ENCODE results near the gene HDAC4.

The HDAC4 gene

GRCh38 chr2:239079671-239080294 lies 321.0 kb downstream of the HDAC4 start:
- TF ChIP-seq USF1 (IDR thresholded peaks at IDR 0.05) (no peak), YY1 (IDR thresholded peaks at IDR 0.05; ENCODE audit: low read depth) (no peak), TCF12 (IDR thresholded peaks at IDR 0.05; ENCODE audit: low read depth) (no peak), FOXM1 (IDR thresholded peaks at IDR 0.05; ENCODE audit: borderline replicate concordance, low read depth) (no peak), CREB1 (IDR thresholded peaks at IDR 0.05; ENCODE audit: low read depth) (no peak), TEAD4 (IDR thresholded peaks at IDR 0.05) (no peak), EP300 (IDR thresholded peaks at IDR 0.05; ENCODE audit: borderline replicate concordance) (no peak), RAD21 (IDR thresholded peaks at IDR 0.05; ENCODE audit: low read depth) (no peak), EGR1 (IDR thresholded peaks at IDR 0.05) (no peak), ZBTB7A (IDR thresholded peaks at IDR 0.05; ENCODE audit: low read depth) (no peak), CEBPB (IDR thresholded peaks at IDR 0.05) (no peak), TAF1 (IDR thresholded peaks at IDR 0.05; ENCODE audit: low read depth) (no peak), NFIC (IDR thresholded peaks at IDR 0.05) (no peak)
- TF ChIP-seq, protein P1, sequence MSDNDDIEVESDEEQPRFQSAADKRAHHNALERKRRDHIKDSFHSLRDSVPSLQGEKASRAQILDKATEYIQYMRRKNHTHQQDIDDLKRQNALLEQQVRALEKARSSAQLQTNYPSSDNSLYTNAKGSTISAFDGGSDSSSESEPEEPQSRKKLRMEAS (IDR thresholded peaks at IDR 0.05), result no peak
- TF ChIP-seq, protein P2, sequence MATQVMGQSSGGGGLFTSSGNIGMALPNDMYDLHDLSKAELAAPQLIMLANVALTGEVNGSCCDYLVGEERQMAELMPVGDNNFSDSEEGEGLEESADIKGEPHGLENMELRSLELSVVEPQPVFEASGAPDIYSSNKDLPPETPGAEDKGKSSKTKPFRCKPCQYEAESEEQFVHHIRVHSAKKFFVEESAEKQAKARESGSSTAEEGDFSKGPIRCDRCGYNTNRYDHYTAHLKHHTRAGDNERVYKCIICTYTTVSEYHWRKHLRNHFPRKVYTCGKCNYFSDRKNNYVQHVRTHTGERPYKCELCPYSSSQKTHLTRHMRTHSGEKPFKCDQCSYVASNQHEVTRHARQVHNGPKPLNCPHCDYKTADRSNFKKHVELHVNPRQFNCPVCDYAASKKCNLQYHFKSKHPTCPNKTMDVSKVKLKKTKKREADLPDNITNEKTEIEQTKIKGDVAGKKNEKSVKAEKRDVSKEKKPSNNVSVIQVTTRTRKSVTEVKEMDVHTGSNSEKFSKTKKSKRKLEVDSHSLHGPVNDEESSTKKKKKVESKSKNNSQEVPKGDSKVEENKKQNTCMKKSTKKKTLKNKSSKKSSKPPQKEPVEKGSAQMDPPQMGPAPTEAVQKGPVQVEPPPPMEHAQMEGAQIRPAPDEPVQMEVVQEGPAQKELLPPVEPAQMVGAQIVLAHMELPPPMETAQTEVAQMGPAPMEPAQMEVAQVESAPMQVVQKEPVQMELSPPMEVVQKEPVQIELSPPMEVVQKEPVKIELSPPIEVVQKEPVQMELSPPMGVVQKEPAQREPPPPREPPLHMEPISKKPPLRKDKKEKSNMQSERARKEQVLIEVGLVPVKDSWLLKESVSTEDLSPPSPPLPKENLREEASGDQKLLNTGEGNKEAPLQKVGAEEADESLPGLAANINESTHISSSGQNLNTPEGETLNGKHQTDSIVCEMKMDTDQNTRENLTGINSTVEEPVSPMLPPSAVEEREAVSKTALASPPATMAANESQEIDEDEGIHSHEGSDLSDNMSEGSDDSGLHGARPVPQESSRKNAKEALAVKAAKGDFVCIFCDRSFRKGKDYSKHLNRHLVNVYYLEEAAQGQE (IDR thresholded peaks at IDR 0.05; ENCODE audit: low read depth), result no peak

DNA sequence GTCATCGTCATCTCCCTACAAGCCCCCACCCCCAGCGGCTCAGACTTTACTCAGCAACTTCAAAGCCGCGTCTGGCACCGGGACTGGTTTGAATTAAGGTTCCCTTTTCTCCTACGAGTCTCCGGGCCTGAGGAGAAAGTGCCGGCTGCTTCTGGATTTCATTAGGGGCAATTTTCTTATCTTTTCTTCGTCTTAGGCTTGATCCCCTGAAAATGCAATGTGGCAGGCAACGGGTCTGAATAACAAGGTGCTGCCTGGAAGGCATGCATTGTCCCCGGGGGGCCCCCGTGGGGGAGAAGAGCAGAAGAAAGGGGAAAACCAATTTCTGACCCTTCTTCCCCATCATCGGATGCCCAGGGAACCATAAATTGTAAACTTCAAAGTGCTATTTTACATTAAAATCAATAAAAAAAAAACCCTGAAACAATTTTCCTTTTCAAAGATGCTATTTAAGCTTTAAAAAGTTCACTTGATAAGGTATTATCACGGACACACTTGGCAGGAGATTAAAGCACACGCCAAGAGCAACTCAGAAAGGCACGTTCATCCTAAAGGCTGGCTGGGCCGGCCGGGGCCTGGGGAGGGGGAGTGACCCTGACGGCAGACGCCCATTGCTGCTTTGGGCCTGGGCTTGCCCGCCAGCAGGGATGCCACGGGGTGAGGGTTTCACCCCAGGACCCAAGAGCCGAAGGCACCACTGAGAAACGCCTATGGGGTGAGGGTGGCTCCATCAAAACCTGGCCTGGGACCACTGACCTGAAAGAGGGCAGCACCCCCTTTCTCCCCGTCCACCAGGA lies 322.5 kb downstream of the HDAC4 start:
- no peak for TF ChIP-seq EP300 (IDR thresholded peaks at IDR 0.05; ENCODE audit: borderline replicate concordance)
- no peak for TF ChIP-seq USF1 (IDR thresholded peaks at IDR 0.05)
- TF ChIP-seq CREB1 (IDR thresholded peaks at IDR 0.05; ENCODE audit: low read depth), result no peak
- TF ChIP-seq, protein P1 (IDR thresholded peaks at IDR 0.05), result no peak
- TF ChIP-seq TCF12 (IDR thresholded peaks at IDR 0.05; ENCODE audit: low read depth), result no peak
- TF ChIP-seq CEBPB (IDR thresholded peaks at IDR 0.05), result no peak
- TF ChIP-seq FOXM1 (IDR thresholded peaks at IDR 0.05; ENCODE audit: borderline replicate concordance, low read depth), result no peak
- TF ChIP-seq ZBTB7A (IDR thresholded peaks at IDR 0.05; ENCODE audit: low read depth), result no peak
- no peak for TF ChIP-seq TAF1 (IDR thresholded peaks at IDR 0.05; ENCODE audit: low read depth)
- no peak for TF ChIP-seq NFIC (IDR thresholded peaks at IDR 0.05)
- TF ChIP-seq YY1 (IDR thresholded peaks at IDR 0.05; ENCODE audit: low read depth), result no peak
- TF ChIP-seq, protein P2 (IDR thresholded peaks at IDR 0.05; ENCODE audit: low read depth), result no peak
- TF ChIP-seq RAD21 (IDR thresholded peaks at IDR 0.05; ENCODE audit: low read depth), result no peak
- TF ChIP-seq EGR1 (IDR thresholded peaks at IDR 0.05), result no peak
- TF ChIP-seq TEAD4 (IDR thresholded peaks at IDR 0.05), result no peak

- TF ChIP-seq YY1 (IDR thresholded peaks at IDR 0.05; ENCODE audit: low read depth) (no peak), TAF1 (IDR thresholded peaks at IDR 0.05; ENCODE audit: low read depth) (no peak), ZBTB7A (IDR thresholded peaks at IDR 0.05; ENCODE audit: low read depth) (no peak), EP300 (IDR thresholded peaks at IDR 0.05; ENCODE audit: borderline replicate concordance) (no peak), EGR1 (IDR thresholded peaks at IDR 0.05) (no peak), CREB1 (IDR thresholded peaks at IDR 0.05; ENCODE audit: low read depth) (no peak), NFIC (IDR thresholded peaks at IDR 0.05) (no peak), TEAD4 (IDR thresholded peaks at IDR 0.05) (no peak), RAD21 (IDR thresholded peaks at IDR 0.05; ENCODE audit: low read depth) (no peak), FOXM1 (IDR thresholded peaks at IDR 0.05; ENCODE audit: borderline replicate concordance, low read depth) (no peak), USF1 (IDR thresholded peaks at IDR 0.05) (no peak), CEBPB (IDR thresholded peaks at IDR 0.05) (no peak)
- TF ChIP-seq, protein P2 (IDR thresholded peaks at IDR 0.05; ENCODE audit: low read depth), result no peak
- TF ChIP-seq, protein P1 (IDR thresholded peaks at IDR 0.05), result no peak
Measured at GRCh38 chr2:239077260-239077659, 323.6 kb downstream of the HDAC4 start.

Data from Ishikawa (cell line).